Body of pancreas (tissue), 4 donors: ENCODE results near the gene AMY1A.
"Not testable (repeated sequence)": the region's sequence is repeated elsewhere in the genome, so short reads cannot be mapped to it uniquely, and the experiment has no call there.

Experiments used
- CTCF ChIP-seq, 7 experiments: fragments of 450-650 bp in 4 of 7; fragments of 200-600 bp in 3 of 7; sonication (generic) in 3 of 7; IDR thresholded peaks; one replicate each; pipeline ENCODE4 v1.5.1; 2016 to 2019; ENCODE audit warnings: antibody characterized with exemption in 7 of 7
- POLR2A ChIP-seq, 3 donors: fragments of 450-650 bp; IDR thresholded peaks; one replicate each; pipeline ENCODE4 v1.6.1; 2016; ENCODE audit warnings: antibody characterized with exemption in 3 of 3, mild to moderate bottlenecking in 2 of 3

DNA sequence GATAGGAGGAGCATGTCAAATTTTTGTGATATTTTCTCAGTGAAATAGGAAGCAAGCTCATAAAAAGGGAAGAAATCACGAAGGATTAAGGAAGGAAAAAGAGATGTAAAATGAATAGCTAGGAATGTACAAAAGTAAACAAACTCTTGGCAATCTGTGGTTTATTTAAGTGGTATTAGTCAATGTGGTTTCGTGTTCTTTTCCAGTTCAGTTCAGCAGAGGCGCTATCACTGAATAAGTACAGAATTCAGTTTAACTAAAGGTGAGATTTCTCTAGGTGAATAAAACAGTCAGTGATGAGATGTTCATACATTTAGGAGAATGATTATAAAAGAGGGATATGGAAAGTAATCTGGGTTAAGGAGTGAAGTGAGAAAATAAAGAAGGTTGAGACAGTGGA, 11.7 kb upstream of the AMY1A start:
- not testable (repeated sequence) for TF ChIP-seq CTCF, POLR2A (IDR thresholded peaks at IDR 0.05)
